NT2/D1 (cell line): Measurements from ENCODE around the gene ELF1.

ENCODE experiments used
- YY1 ChIP-seq: IDR thresholded peaks from 2 replicates; pipeline ENCODE4 v1.6.1; 2011; ENCODE audit not compliant: insufficient read length, insufficient read depth
- ZNF274 ChIP-seq: IDR thresholded peaks from 2 replicates; pipeline ENCODE4 v1.6.1; 2011; ENCODE audit warnings: mild to moderate bottlenecking, low read depth, low read length

- no peak for TF ChIP-seq ZNF274
- no peak for TF ChIP-seq YY1
Observed at GRCh38 chr13:41002606-41003005, 16.5 kb downstream of the ELF1 start.
